CD14-positive monocyte (primary cell): Measurements from ENCODE around the gene LRRC30. TPM values are rescaled to one million over a fixed set of nuclear protein-coding genes. Genes with fewer than 3 reads are reported as not detected.

Experiments used
- DNase-seq, 3 donors: peaks; one replicate each; pipeline ENCODE4 v3.0.0-alpha.2; 2011 to 2022
- H2AFZ ChIP-seq: 2 replicates; pipeline ENCODE4 v1.6.0; 2012; ENCODE audit warnings: mild to moderate bottlenecking, low read depth, low read length, inconsistent platforms; ENCODE audit not compliant: insufficient read depth, poor library complexity, severe bottlenecking
- H3K27ac ChIP-seq, 2 donors: 1 replicate in 1 of 2; 2 replicates in 1 of 2; pipeline ENCODE4 v1.5.1; 2012 to 2013; ENCODE audit warnings: low read length in 2 of 2, control low read depth in 1 of 2, inconsistent platforms in 1 of 2, low read depth in 1 of 2, mild to moderate bottlenecking in 1 of 2
- H3K27me3 ChIP-seq, 2 donors: one replicate each; pipeline versions ENCODE4 v1.6.0 to v1.6.1; 2011 to 2013; ENCODE audit warnings: low read length in 2 of 2; ENCODE audit not compliant: control insufficient read depth in 2 of 2, insufficient read depth in 2 of 2
- H3K36me3 ChIP-seq, 2 donors: replicated peaks in 1 of 2; 1 replicate in 1 of 2; 2 replicates in 1 of 2; pipeline versions ENCODE4 v1.5.1 to v1.6.1; 2012 to 2013; ENCODE audit warnings: low read length in 2 of 2, control low read depth in 1 of 2, inconsistent platforms in 1 of 2, mild to moderate bottlenecking in 1 of 2; ENCODE audit not compliant: insufficient read depth in 2 of 2, control insufficient read depth in 1 of 2
- H3K4me1 ChIP-seq, 2 donors: 1 replicate in 1 of 2; 2 replicates in 1 of 2; pipeline versions ENCODE4 v1.5.1 to v1.6.1; 2012 to 2013; ENCODE audit warnings: low read length in 2 of 2, control low read depth in 1 of 2, inconsistent platforms in 1 of 2, mild to moderate bottlenecking in 1 of 2, moderate library complexity in 1 of 2; ENCODE audit not compliant: insufficient read depth in 2 of 2, control insufficient read depth in 1 of 2
- H3K4me2 ChIP-seq: replicated peaks from 2 replicates; pipeline ENCODE3; 2012; ENCODE audit warnings: low read length, moderate library complexity, mild to moderate bottlenecking; ENCODE audit not compliant: poor library complexity, severe bottlenecking; ENCODE audit errors: extremely low read depth
- H3K4me3 ChIP-seq, 3 experiments: fragments of 200-600 bp in 1 of 3; sonication (generic) in 1 of 3; replicated peaks in 1 of 3; 1 replicate in 2 of 3; 2 replicates in 1 of 3; pipeline ENCODE4 v1.5.1; 2011 to 2013; ENCODE audit warnings: low read length in 3 of 3, mild to moderate bottlenecking in 3 of 3, control low read depth in 2 of 3, low read depth in 2 of 3, inconsistent platforms in 1 of 3, moderate library complexity in 1 of 3
- H3K79me2 ChIP-seq: 2 replicates; pipeline ENCODE4 v1.6.0; 2012; ENCODE audit warnings: mild to moderate bottlenecking, control low read depth, inconsistent platforms, low read length, moderate library complexity; ENCODE audit not compliant: insufficient read depth
- H3K9ac ChIP-seq: 2 replicates; pipeline ENCODE4 v1.6.0; 2017; ENCODE audit warnings: low read length, mild to moderate bottlenecking; ENCODE audit not compliant: insufficient read depth, poor library complexity, severe bottlenecking
- H3K9me3 ChIP-seq, 2 donors: replicated peaks in 1 of 2; 1 replicate in 1 of 2; 2 replicates in 1 of 2; pipeline versions ENCODE4 v1.5.1 to v1.6.1; 2012 to 2013; ENCODE audit warnings: low read length in 2 of 2, control low read depth in 1 of 2; ENCODE audit not compliant: control insufficient read depth in 1 of 2, insufficient read depth in 1 of 2
- H4K20me1 ChIP-seq: 2 replicates; pipeline ENCODE4 v1.6.0; 2012; ENCODE audit warnings: mild to moderate bottlenecking, low read length, control low read depth, moderate library complexity; ENCODE audit not compliant: insufficient read depth
- H3K27ac Mint-ChIP-seq, 7 donors: one replicate each; pipeline ENCODE4 v1.8.0; 2020; ENCODE audit warnings: mild to moderate bottlenecking in 7 of 7, mixed read lengths in 7 of 7, moderate library complexity in 6 of 7, inconsistent platforms in 2 of 7
- H3K27me3 Mint-ChIP-seq, 3 donors: one replicate each; pipeline ENCODE4 v1.8.0; 2021 to 2022; ENCODE audit warnings: low read depth in 3 of 3, mild to moderate bottlenecking in 3 of 3, mixed read lengths in 3 of 3, moderate library complexity in 3 of 3, inconsistent platforms in 1 of 3
- H3K36me3 Mint-ChIP-seq, 2 donors: one replicate each; pipeline ENCODE4 v1.8.0; 2020; ENCODE audit warnings: mixed read lengths in 2 of 2, inconsistent platforms in 1 of 2, mild to moderate bottlenecking in 1 of 2
- H3K4me1 Mint-ChIP-seq: one replicate; pipeline ENCODE4 v1.8.0; 2020; ENCODE audit warnings: mild to moderate bottlenecking, mixed read lengths
- H3K4me3 Mint-ChIP-seq, 2 donors: one replicate each; pipeline ENCODE4 v1.8.0; 2020; ENCODE audit warnings: mild to moderate bottlenecking in 2 of 2, mixed read lengths in 2 of 2, moderate library complexity in 1 of 2
- H3K9me3 Mint-ChIP-seq, 7 donors: one replicate each; pipeline ENCODE4 v1.8.0; 2020 to 2022; ENCODE audit warnings: mixed read lengths in 7 of 7, mild to moderate bottlenecking in 6 of 7, moderate library complexity in 6 of 7, inconsistent platforms in 2 of 7
- CTCF ChIP-seq: fragments of 200-600 bp; IDR thresholded peaks from one replicate; pipeline ENCODE4 v1.8.0; 2022; ENCODE audit warnings: antibody characterized with exemption, mild to moderate bottlenecking
- WGBS: methylation state at CpG from one replicate; pipeline ENCODE4 v1.1.5; 2013; ENCODE audit warnings: missing lambda C conversion rate; ENCODE audit not compliant: insufficient coverage; 5-methylcytosine and 5-hydroxymethylcytosine counted together
- intact Hi-C, 2 donors: fragments of 100-400 bp; cut with micrococcal nuclease; formaldehyde crosslinking; loops; one replicate each; pipeline versions ENCODE4 v1.15.0 to v1.15.1; 2023
- polyA plus RNA-seq, 3 donors: library from polyadenylated mRNA; depleted of rRNA in 1 of 3; unstranded in 2 of 3; stranded (reverse) in 1 of 3; fragments of 300-500 nt in 2 of 3; fragments of >200 nt in 1 of 3; fragmentation: Illumina TruSeq in 2 of 3; gene quantifications; 1 replicate in 2 of 3; 2 replicates in 1 of 3; pipeline ENCODE4 v1.2.3, GENCODE V29; 2012 to 2021

Gene LRRC30
- polyA plus RNA-seq, 3 donors = not detected

- H3K36me3 Mint-ChIP-seq = no peaks in the 10 kb centered on the region
- no peak overlapping the region for H3K4me3 Mint-ChIP-seq
- H3K4me1 Mint-ChIP-seq = no peaks in the 10 kb centered on the region
- Histone ChIP-seq H3K36me3 (no peaks in the 10 kb centered on the region), H3K4me1 (no peaks in the 10 kb centered on the region), H3K27ac (no peak overlapping the region), H3K27me3 (no peaks in the 10 kb centered on the region), H4K20me1 (no peaks in the 10 kb centered on the region), H3K4me2 (no peak overlapping the region), H3K4me3 (no peak overlapping the region), H3K9ac (no peak overlapping the region), H3K79me2 (no peaks in the 10 kb centered on the region), H2AFZ (no peak overlapping the region), H3K9me3 (no peaks in the 10 kb centered on the region)
- 86% methylated on average over 1 of the region's 3 CpGs for WGBS
- no peak for TF ChIP-seq CTCF
- DNase-seq = no peak
- H3K27ac Mint-ChIP-seq = no peak overlapping the region
- intact Hi-C loops = no loop called here
- H3K9me3 Mint-ChIP-seq = peaks cover 0 to 2% (median 0%) of the 10 kb centered on the region in 7 donors
- peaks cover 5 to 7% (median 6%) of the 10 kb centered on the region in 3 donors for H3K27me3 Mint-ChIP-seq
Observed at GRCh38 chr18:7224198-7224597, 6.7 kb upstream of the LRRC30 start.

GRCh38 chr18:7232218-7232617 lies 1.3 kb downstream of the LRRC30 start:
- no peak overlapping the region for H3K27ac ChIP-seq
- no peaks in the 10 kb centered on the region for H3K4me1 Mint-ChIP-seq
- TF ChIP-seq CTCF = no peak
- no peaks in the 10 kb centered on the region for H3K36me3 ChIP-seq
- H3K4me1 ChIP-seq = no peaks in the 10 kb centered on the region
- H3K79me2 ChIP-seq = no peaks in the 10 kb centered on the region
- H3K4me3 Mint-ChIP-seq = no peak overlapping the region
- H3K9ac ChIP-seq = no peak overlapping the region
- H3K4me2 ChIP-seq = no peak overlapping the region
- H3K4me3 ChIP-seq = no peak overlapping the region
- no peak overlapping the region for H2AFZ ChIP-seq
- no peaks in the 10 kb centered on the region for H3K9me3 ChIP-seq
- H3K27me3 ChIP-seq = no peaks in the 10 kb centered on the region
- peaks cover 2 to 10% (median 3%) of the 10 kb centered on the region in 3 donors for H3K27me3 Mint-ChIP-seq
- no peaks in the 10 kb centered on the region for H4K20me1 ChIP-seq
- intact Hi-C loops = no loop called here
- DNase-seq = no peak
- H3K9me3 Mint-ChIP-seq = peaks cover 0 to 1% (median 0%) of the 10 kb centered on the region in 7 donors
- 90% methylated on average over 3 of the region's 3 CpGs for WGBS
- H3K27ac Mint-ChIP-seq = no peak overlapping the region
- H3K36me3 Mint-ChIP-seq = no peaks in the 10 kb centered on the region
